NB4 (cell line): ENCODE results near the gene PRSS1.

Source experiments
- MYC ChIP-seq: IDR thresholded peaks from 2 replicates; pipeline ENCODE4 v1.6.1; 2011; ENCODE audit warnings: low read depth, low read length
- POLR2A ChIP-seq: IDR thresholded peaks from 2 replicates; pipeline ENCODE4 v1.6.1; 2011; ENCODE audit warnings: mild to moderate bottlenecking; ENCODE audit not compliant: insufficient read length; ENCODE audit errors: extremely low read depth
- TF ChIP-seq, protein P1 (sequence below): IDR thresholded peaks from one replicate; pipeline ENCODE4 v1.5.1; 2012; ENCODE audit warnings: low read depth, low read length
- TF ChIP-seq, protein P2 (sequence below): IDR thresholded peaks from 2 replicates; pipeline ENCODE4 v1.6.1; 2011; ENCODE audit warnings: low read depth, low read length

DNA sequence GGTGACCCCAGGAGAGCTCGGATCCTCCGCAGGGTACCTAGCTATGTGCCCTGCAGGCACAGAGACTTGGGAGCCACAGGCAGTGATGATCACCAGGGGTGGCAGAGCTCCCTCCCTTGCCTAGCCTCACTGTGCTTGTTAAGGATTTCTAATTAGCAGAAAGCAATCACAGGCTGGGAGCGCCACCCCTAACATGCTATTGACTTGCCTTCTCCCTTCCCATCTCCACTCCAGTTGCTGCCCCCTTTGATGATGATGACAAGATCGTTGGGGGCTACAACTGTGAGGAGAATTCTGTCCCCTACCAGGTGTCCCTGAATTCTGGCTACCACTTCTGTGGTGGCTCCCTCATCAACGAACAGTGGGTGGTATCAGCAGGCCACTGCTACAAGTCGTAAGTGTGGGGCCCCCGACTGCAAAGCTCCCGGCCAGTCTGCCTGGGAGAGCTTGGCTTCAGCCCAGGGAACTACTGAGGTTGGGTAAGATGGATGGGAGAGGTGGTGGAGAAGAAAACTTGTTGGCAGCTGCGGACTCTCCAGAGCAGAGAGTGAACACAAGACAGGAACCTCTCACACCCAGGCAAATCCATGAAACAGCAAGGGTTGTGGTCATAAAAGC, 1.2 kb downstream of the PRSS1 start:
- TF ChIP-seq, protein P1, sequence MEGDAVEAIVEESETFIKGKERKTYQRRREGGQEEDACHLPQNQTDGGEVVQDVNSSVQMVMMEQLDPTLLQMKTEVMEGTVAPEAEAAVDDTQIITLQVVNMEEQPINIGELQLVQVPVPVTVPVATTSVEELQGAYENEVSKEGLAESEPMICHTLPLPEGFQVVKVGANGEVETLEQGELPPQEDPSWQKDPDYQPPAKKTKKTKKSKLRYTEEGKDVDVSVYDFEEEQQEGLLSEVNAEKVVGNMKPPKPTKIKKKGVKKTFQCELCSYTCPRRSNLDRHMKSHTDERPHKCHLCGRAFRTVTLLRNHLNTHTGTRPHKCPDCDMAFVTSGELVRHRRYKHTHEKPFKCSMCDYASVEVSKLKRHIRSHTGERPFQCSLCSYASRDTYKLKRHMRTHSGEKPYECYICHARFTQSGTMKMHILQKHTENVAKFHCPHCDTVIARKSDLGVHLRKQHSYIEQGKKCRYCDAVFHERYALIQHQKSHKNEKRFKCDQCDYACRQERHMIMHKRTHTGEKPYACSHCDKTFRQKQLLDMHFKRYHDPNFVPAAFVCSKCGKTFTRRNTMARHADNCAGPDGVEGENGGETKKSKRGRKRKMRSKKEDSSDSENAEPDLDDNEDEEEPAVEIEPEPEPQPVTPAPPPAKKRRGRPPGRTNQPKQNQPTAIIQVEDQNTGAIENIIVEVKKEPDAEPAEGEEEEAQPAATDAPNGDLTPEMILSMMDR, result no peak
- TF ChIP-seq, protein P2, sequence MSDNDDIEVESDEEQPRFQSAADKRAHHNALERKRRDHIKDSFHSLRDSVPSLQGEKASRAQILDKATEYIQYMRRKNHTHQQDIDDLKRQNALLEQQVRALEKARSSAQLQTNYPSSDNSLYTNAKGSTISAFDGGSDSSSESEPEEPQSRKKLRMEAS, result no peak
- TF ChIP-seq POLR2A, result no peak
- no peak for TF ChIP-seq MYC
